Caki2 (cell line): ENCODE results near the gene UGT1A10. TPM values are rescaled to one million over a fixed set of nuclear protein-coding genes. Genes with fewer than 3 reads are reported as not detected.
A peak's percentile ranks its signal among the peaks of the same experiment; 100 is the strongest.
"Not testable (repeated sequence)": the region's sequence is repeated elsewhere in the genome, so short reads cannot be mapped to it uniquely, and the experiment has no call there.

Experiments used
- DNase-seq: peaks from one replicate; pipeline ENCODE4 v3.0.0-alpha.2; 2015; ENCODE audit warnings: low read depth
- in situ Hi-C: cut with HindIII; loops from 2 replicates; pipeline ENCODE4 v1.10.0; 2016; ENCODE audit warnings: low sequenced_read_pairs, low pct_unique_long_range_greater_than_20kb, mixed read lengths
- total RNA-seq: library from RNA; depleted of rRNA; stranded (reverse); fragments of >200 nt; shearing (Covaris generic); gene quantifications from 2 replicates; pipeline ENCODE4 v1.2.3, GENCODE V29; 2014; ENCODE audit warnings: low replicate concordance; rRNA removed

UGT1A10 gene
- not detected in 2 replicates for total RNA-seq

DNA sequence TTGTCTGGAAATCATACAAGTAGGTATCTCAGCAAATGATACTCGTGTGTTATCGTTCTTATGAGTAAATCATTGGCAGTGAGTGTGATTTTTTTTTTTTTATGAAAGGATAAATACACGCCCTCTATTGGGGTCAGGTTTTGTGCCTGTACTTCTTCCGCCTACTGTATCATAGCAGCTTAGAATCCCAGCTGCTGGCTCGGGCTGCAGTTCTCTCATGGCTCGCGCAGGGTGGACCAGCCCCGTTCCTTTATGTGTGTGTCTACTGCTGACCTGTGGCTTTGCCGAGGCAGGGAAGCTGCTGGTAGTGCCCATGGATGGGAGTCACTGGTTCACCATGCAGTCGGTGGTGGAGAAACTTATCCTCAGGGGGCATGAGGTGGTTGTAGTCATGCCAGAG is at the start of gene UGT1A10:
Gene UGT1A10, plus strand, starts transcription at position 143 of the 400 bp plus-strand sequence. Its CDS starts 75 bp downstream, at position 218.
- in situ Hi-C loops, DNase-seq: not testable (repeated sequence)

DNA sequence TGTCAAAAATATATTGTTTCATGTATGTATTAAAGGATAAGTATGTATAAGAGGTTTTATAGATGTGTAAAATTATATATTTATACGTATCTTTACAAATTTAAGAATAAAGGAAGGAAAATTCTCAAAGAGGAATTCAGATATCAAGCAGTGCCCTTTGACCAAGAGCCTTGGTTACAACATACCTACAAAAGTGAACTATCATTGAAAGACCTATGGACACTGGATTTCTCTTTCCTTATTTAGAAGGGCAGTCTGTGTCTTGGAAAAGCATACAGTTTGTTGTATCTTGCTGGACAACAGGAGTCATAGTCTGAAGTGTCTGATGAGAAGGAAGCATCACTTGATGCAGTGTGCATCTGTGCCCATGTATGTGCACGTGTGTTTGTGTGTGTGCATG is 47.8 kb upstream of the UGT1A10 start:
- no peak for DNase-seq
- in situ Hi-C loops: no loop called here

DNA sequence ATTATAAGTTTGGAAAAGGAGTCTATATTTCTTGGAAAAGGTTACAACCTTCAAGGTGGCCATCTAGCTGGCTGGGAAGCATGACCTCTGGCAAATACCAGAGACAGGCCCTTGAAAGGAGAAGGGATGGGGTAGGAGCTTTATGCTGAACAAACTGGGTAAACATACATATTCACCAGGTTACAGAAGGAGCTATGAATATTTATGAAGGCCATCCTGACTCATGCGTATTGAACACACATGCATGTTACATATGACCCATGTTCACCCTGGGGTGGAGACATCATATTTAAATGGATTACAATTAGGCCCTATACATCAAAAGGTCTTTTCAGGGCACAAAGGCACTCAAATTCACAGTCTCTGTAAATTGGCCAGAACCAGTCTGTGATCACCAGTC is 43.5 kb upstream of the UGT1A10 start:
- DNase-seq, in situ Hi-C loops: not testable (repeated sequence)

DNA sequence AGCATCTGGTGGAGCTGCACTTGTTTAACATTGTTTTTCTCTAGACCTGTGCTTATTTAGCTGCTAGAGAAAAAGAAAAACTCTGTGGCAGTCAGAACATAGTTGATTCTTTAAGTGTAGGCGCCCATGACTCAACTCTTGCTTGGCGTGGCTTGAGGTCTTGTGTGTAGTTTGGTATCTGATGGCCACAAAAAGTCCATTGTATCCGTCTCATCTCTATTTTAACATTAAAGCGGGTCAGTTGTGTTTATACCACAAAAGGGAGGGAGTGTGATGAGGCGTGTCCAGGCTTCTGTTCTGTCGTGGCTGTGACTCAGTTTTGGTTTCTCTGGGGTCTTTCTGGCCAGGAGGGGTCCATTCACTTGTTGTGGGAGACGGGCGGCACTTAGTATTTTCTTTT is 43.0 kb upstream of the UGT1A10 start:
- in situ Hi-C loops: no loop called here
- DNase-seq: no peak

DNA sequence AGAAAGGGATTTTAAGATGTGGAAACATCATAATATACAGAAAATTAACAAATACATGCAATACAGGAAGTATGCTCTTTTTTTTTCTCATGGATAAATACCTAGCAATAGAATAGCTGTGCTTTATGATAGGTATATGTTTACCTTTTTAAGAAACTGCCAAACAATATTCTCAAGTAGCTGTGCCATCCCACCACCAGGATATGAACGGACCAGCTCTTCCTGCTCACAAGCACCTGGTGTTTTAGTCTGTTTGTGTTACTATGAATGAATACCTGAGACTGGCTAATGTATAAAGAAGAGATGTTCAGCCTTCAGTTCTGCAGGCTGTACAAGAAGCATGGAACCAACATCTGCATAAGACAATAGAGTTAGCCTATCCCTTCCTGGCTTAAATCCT is 38.7 kb upstream of the UGT1A10 start:
- DNase-seq: no peak
- in situ Hi-C loops: no loop called here

DNA sequence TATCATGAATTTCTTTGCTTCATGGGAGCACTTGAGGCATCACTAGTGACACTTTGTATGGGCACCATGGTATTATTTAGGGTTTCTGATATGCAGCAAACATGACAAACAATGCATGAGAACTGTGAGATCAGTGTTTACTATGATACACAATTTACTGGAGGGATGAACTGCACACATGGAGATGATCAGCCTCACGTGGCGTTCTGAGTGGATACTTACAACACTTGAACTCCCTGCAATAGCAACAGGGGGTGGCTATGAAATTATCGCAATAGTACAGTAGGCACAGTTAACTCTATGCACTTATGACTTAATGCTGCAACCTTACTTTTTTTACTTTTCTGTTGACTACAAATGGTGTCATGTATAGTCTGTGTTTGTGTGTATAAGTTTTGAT is 37.3 kb upstream of the UGT1A10 start:
- DNase-seq: no peak
- in situ Hi-C loops: no loop called here

DNA sequence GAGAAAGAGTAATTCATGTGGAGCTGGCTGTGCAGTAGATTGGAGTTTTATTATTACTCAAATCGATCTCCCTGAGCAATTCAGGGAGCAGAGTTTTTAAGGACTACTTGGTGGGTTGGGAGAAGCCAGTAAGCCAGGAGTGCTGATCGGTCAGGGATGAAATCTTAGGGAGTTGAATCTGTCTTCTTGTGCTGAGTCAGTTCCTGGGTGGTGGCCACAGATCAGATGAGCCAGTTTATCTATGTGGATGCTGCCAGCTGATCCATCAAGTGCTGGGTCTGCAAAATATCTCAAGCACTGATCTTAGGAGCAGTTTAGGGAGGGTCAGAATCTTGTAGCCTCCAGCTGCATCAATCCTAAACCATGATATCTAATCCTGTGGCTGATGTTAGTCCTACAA is 35.9 kb upstream of the UGT1A10 start:
- no peak for DNase-seq
- in situ Hi-C loops: no loop called here

DNA sequence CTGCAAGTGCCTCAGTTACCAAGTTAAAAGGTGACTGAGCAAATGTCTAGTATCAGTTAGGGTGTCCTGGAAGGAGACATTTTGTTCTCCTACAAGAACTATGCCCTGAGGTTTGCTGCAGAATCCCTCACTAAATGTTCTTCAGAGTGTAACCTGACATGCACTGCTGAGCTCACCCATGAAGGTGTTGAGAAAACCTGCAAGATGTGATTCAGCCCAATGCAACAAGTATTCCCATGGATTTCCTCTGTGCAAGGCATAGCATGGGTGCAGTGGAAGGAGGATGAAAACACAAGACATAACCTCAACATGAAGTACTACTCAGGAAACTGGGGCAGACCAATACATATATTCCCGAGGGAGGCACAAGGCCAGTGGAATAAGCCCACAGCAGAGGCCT is 34.2 kb upstream of the UGT1A10 start:
- DNase-seq: no peak
- in situ Hi-C loops: no loop called here

DNA sequence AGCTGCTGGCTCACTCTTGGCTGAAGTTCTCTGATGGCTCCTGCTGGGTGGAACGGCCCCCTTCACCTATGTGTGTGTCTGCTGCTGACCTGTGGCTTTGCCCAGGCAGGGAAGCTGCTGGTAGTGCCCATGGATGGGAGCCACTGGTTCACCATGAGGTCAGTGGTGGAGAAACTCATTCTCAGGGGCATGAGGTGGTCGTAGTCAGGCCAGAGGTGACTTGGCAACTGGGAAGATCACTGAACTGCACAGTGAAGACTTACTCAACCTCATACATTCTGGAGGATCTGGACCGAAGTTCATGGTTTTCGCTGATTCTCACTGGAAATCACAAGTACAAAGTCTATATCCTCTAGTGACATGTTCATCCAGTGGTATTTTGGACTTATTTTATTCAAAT is 32.7 kb upstream of the UGT1A10 start:
- no peak for DNase-seq
- in situ Hi-C loops: no loop called here

DNA sequence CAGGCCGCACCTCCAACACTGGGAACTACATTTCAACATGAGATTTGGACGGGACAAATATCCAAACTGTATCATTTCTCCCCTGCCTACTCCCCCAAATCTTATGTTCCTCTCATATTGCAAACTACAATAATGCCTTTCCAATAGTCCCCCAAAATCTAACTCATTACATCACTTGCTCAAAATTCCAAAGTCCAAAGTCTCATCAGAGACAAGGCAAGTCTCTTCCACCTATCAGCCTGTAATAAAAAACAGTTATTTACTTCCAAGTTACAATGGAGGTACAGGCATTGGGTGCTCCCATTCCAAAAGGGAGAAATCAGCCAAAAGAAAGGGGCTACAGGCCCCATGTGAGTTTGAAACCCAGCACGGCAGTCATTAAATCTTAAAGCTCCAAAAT is 31.4 kb upstream of the UGT1A10 start:
- DNase-seq: no peak
- in situ Hi-C loops: no loop called here

DNA sequence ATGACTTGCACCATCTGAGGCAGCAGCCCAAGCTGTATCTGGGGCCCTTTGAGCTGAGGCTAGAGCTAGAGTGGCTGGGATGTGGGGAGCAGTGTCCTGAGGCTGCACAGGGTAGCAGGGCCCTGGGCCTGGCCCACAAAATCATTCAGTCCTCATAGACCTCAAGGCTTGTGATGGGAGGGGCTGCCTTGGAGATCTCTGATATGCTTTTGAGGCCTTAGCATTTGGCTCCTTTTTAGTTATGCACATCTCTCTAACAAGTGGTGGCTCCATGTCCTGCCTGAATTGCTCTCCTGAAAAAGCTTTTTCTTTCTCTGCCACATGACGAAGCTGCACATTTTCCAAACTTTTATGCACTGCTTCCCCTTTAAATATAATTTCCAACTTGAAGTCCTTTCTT is 30.6 kb upstream of the UGT1A10 start:
- in situ Hi-C loops: no loop called here
- DNase-seq: no peak

DNA sequence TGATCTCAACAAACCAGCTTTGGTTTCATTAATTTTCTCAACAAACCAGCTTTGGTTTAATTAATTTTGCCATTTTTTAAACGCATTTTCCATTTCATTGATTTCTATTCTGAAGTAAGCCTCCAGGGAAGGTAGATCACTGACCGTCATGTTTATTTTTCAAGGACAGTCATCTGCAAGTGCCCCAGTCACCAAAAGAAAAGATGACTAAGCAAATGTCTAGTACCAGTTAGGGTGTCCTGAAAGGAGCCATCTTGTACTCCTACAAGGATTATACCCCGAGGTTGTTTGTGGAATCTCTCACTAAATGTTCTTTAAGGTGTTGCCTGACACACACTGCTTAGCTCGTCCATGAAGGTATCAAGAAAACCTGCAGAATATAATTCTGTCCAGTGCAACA is 25.0 kb upstream of the UGT1A10 start:
- in situ Hi-C loops: no loop called here
- DNase-seq: peak; percentile 18

DNA sequence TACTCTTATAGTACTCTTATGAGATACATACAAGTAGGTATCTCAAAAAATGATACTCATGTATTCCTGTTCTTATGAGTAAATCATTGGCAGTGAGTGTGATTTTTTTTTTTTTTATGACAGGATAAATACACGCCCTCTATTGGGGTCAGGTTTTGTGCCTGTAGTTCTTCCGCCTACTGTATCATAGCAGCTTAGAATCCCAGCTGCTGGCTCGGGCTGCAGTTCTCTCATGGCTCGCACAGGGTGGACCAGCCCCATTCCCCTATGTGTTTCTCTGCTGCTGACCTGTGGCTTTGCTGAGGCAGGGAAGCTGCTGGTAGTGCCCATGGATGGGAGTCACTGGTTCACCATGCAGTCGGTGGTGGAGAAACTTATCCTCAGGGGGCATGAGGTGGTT is 18.8 kb upstream of the UGT1A10 start, which contains the start of gene UGT1A8:
Gene UGT1A8, plus strand, starts transcription at position 158 of the 400 bp plus-strand sequence. Its CDS starts 75 bp downstream, at position 233.
- DNase-seq, in situ Hi-C loops: not testable (repeated sequence)

DNA sequence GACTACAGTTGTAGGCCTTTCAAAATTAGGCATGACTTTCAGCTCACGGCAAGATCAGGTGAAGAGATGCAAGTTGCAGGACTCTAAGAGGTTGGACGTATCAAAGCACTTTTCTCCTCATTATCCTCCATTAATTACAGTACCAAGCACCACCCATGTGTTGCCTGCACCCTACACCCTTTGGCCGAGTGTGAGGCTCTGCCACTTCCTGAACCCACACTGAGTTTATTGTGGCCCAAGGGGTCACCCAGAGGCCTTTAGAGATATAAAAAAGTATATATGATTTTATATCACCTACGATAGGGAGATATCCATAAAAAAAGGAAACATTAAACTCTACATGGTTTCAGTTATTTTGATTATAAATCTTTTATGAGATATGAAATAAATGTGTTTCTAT is 16.0 kb upstream of the UGT1A10 start:
- no peak for DNase-seq
- in situ Hi-C loops: no loop called here

DNA sequence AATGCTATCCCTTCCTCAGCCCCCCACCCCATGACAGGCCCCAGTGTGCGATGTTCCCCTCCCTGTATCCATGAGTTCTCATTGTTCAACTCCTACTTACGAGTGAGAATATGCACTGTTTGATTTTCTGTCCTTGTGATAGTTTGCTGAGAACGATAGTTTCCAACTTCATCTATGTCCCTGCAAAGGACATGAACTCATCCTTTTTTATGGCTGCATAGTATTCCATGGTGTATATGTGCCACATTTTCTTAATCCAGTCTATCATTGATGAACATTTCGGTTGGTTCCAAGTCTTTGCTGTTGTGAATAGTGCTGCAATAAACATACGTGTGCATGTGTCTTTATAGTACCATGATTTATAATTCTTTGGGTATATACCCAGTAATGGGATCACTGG is 14.4 kb upstream of the UGT1A10 start:
- DNase-seq, in situ Hi-C loops: not testable (repeated sequence)

DNA sequence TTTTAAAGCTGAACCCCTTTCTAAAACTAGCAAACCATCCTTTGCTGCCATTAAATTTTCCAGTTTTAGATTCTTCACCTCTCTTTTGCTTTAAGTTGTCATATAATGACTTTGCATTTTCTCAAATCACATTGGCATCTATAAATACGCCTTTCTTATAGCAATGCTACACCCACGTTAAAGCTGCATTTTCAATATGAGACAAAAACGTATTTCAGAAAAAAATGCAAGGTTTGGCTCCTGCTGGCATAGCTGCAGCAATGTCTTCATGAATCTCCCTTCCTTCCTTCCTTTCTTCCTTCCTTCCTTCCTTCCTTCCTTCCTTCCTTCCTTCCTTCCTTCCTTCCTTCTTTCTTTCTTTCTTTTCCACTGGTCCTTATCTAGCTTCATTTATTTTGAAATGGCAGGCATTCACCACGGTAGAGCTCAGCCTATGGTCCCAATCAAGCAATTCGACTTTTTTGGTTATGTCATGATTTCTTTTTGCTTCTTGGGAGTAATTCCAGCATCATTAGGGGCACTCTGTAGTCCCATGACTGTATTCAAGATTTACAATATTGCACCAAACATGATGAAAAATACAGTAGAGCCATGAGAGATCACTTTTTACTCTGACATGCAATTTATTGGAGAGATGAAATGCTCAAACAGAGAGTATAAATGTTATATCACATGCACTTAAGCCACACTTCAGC is 8.8 kb upstream of the UGT1A10 start:
- DNase-seq: no peak
- in situ Hi-C loops: no loop called here

DNA sequence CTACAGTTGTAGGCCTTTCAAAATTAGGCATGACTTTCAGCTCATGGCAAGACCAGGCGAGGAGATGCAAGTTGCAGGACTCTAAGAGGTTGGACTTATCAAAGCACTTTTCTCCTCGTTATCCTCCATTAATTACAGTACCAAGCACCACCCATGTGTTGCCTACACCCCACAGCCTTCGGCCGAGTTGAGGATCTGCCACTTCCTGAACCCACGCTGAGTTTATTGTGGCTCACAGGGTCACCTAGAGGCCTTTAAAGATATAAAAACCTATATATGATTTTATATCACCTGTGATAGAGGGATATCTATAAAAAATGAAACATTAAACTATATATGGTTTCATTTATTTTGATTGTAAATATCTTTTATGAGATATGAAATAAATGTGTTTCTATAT is 2.6 kb downstream of the UGT1A10 start:
- DNase-seq: no peak
- in situ Hi-C loops: no loop called here

DNA sequence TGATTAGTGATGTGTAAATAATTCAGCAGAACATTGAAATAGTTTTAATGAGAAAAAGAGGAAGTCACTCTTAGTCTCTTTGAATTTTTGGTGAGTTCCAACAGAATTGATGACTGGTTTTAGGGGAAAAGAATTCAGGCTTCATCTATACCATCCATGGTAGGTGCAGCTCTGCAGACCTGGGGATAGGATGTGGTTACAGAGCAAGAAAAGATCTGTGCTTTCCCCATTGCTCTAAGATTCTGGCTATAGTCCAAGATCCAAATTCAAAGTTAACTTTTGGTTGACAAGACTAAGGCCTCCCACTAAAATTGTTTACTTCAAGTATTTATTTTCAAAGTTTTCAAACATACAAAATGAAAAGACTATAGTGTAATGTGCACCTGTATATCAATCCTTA is 3.6 kb downstream of the UGT1A10 start:
- in situ Hi-C loops: no loop called here
- no peak for DNase-seq

DNA sequence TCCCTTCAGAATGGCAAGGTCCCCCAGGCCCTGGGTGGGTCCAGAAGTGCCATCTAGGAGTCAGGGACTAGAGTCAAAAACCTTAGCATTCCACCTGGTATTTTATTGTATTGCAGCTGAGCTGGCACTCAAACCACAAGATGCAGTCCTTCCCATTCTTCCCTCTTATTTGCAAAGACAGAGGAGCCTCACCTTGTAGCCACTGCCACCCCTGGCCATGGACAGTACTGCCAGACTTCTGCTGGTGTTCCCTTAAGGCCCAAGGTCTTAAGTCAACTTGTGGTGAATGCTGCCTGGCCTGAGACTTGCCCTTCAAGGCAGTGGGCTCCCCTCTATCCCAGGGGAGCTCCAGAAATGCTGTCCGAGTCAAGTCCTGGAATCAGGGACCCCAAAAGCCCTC is 6.9 kb downstream of the UGT1A10 start:
- in situ Hi-C loops: no loop called here
- no peak for DNase-seq

DNA sequence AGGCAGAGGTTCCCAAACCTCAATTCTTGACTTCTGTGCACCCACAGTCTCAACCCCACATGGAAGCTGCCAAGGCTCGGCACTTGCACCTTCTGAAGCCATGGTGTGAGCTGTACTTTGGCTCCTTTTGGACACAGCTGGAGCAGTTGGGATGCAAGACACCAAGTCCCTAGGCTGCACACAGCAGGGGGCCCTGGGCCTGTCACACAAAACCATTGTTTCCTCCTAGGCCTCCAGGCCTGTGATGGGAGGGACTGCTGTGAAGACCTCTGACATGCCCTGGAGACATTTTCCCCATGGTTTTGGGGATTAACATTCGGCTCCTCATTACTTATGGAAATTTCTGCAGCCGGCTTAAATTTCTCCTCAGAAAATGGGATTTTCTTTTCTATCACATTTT is 9.8 kb downstream of the UGT1A10 start:
- DNase-seq, in situ Hi-C loops: not testable (repeated sequence)
